Medulla oblongata (tissue), 1 donor: ENCODE results near the gene SAP25.
A peak's percentile ranks its signal among the peaks of the same experiment; 100 is the strongest.

Experiments
- DNase-seq: peaks from one replicate; pipeline ENCODE4 v3.0.0-alpha.2; 2015; ENCODE audit errors: extremely low spot score

SAP25 gene

DNA sequence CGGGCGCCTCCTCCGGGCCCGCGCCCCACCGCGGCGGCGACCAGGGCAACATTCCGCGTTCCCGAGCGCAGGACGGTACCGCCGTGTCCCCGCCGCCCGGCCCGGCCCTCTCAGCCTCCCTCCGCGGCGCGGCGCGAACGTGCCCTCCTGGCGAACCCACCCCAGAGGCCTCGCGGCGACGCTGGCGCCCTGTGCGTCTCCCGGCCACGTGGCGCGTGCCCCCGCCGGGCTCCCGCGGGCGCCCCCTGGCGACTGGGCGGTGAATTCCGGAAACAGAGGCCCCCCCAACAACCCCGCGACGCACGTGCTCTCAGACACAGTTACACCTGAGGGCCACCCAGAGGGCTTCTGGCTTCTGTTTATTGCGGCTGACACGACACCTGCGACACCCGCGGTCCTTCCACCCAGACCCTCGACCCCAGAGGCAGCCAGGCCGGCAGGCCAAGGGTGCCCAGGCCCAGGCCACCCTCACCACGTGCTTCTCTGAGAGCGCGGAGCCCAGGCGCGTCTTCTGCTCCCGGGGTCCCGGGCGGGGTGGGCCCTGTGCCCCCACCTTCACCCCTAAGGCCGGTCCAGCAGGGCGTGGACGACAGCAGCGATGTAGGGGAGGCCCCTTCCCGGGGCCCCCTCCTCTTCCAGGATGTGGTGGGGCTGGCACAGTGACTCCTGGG, at the start of gene SAP25:
Gene SAP25 (minus strand): TSS at position 210 of the 671 bp plus-strand sequence. CDS start 158 bp downstream, at position 52.
- DNase-seq, result no peak

DNA sequence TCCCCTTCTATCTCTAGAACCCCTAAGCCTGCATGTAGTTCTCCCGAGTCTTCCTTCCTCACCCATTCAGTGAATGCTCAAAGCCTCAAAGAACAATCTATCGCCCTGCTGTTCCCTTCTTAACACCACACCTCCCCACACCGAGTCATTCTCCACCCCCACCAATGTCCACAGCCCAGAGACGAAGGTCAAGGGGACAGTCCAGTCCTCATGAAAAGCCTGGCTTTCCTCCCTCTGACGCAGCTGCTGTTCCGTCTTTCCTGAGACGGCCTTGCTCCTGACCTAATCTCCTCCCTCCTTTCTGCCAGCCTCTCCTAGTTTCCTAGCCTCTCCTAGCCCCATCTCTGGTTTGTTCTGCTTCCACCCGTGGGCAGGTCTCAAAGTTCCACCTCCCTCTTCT, 47.9 kb upstream of the SAP25 start:
- no peak for DNase-seq

DNA sequence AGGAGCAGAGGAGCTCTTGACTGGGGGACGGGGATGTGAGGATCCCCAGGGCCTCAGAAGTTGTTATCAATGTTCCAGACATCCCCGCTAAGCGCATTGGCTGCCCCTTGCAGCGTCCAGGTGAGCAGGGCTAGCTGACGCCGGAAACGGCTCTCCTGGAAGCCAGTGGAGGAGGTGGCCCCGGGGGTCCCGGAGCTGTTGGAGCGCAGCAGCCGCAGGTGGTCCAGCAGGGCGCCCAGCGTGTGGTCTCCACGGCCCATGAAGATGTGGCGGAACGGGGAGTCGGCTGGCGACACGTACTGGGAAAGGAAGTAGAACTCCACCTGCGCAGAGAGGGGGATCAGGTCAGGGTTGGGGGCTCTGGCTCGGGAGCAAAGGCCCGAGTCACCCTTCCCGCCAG, 47.1 kb upstream of the SAP25 start:
- no peak for DNase-seq

DNA sequence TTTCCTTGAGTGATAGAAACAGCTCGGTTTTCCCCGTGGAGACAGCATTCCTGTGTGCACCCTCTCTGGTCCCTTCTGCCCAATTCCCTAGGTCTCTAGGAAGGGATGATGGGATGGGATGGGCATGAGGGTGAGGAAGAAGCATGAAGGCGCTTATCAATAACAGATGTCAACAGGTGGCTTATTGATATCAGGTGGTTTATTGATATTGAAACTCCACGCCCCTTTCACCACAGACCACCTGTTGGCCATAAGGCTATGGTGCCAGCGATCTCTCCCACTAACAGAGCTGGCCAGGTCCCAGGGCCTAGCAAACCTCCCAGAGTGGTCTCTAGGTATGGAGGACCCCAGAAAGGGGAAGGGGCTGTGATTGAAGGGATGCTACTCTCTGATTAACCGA, 46.5 kb upstream of the SAP25 start:
- DNase-seq, result no peak

DNA sequence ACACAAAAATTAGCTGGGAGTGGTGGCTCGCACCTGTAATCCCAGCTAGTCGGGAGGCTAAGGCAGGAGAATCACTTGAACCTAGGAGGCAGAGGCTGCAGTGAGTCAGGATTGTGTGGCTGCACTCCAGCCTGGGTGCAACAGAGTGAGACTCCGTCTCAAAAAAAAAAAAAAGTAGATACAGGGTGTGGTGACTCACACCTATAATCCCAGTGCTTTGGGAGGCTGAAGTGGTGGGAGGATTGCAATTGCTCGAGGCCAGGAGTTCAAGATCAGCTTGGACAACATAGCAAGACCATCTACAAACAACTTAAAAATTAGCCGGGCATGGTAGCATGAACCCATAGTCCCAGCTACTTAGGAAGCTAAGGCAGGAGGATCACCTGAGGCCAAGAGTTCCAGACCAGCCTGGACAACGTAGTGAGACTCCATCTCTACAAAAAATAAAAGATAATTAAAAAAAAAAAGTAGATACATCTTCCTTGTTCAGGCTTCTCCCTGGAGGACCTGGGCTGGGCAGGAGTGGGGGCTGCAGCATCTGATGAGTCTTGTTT, 40.7 kb upstream of the SAP25 start:
- DNase-seq, result no peak

DNA sequence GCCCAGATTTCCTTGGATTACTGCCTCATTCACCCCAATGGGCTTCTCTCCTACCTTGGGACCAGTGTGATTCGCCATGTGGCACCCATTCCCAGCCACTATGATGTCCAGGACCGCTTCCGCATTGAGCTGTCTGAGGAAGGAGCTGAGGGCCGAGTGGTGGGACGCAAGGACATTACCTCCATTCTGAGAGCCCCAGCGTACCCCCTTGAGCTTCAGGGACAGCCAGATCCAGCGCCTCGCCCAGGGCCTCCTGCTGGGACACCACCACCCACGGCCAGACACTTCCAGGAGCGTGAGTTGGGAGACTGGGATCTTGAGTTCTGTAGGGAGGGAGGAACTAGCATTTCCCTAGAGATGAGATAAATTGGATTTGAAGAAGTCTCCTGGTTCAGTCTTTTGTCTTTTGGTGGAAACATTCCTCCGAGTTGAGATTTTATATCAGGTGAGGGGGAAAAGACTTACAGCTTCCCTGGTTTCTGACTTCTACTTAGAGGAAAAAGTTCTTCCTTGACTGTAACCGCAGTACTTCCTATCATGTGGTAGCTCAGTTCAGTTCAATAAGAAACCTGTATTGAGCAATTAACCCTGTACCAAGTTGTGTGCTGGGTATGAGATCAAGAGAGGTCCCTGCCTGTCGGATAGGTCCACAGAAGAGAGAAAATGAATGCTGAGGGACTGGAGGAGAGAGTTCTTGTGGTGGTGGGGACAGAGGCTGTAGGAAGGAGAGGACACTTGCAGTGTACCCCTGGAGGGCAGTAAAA, 39.9 kb upstream of the SAP25 start:
- DNase-seq, result no peak

DNA sequence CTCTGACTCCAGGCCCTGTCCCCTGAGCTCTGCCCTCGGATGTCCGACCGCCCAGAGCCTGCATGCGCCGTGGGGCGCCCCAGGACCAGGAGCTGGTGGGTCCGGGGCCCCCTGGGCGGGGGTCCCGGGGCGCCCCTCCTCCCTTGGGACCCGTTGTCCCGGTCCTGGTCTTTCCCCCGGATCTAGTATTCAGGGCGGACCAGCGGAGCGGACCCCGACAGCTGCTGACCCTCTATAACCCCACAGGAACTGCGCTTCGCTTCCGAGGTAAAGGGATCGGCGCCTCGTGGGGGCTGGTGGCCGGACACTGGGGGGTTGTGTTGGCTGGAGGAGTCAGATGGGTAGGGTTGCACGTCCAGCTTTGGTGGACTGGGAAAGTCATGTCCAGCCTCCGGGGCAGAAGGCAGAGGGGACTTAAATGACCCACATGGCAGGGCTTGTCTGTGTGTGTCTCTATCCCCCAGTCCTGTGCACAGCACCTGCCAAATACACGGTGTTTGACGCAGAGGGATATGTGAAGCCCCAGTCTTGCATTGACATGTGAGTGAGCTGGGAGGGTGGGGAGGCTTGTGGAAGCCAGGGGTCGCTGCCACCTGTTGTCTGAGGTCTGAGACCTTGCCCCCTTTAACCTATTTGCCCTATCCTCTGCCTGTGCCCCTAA, 39.2 kb upstream of the SAP25 start:
- DNase-seq, result no peak

DNA sequence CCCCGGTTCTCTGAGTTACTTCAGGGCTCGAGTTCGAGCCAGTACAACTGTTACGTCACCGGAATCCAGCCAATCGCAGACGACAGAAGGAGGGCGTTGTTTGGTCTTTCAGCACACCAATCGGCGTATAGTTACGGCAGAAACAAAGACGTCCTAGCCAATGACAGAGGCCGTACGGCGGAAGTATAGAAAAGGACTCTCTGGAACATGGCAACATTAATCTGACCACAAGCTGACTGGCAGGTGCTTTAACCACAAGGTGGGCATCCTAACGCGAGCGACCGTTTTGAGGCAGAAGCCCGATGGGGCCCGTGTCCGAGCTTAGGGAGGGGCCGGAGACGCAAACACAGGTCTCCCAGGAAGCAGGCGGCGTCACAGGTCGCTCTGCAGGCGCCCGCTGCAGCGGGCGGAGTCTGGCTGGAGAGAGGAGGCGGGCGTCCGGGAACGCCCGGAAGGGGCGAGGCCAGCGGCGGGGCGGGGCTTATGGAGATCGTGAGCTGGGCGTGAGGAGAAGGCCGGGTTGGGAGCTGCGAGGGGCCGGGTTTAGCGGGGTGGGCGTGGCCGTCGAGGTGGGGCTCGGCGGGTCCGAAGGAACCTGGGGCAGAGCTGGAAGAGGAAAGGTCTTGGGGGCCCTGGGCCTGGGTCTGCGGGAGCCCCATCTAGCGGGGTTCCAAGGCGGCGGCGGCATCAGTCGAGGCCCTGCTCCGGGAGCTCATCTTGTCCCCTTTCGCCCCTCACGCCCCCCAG, 38.5 kb upstream of the SAP25 start, which contains the start of gene MOSPD3:
Gene MOSPD3 (plus strand): TSS at position 558 of the 747 bp plus-strand sequence. CDS start 252 bp downstream, outside the sequence.
- DNase-seq, result peak; percentile 100

DNA sequence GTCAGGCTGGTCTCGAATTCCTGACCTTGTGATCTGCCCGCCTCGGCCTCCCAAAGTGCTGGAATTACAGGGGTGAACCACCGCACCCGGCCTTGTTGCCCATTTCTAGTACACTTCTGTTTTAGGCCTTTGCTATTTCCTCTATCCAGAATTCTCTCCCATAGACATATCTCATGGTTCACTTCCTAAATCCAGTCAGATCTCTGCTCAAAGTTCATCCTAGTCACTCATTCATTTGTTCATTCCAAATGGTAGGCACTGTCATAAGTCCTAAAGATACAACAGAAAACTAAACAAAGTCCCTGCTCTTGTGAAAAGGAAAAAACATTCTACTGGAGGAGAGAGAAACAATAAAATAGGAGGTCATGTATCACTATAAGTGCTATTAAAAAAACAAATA, 36.3 kb upstream of the SAP25 start:
- no peak for DNase-seq

DNA sequence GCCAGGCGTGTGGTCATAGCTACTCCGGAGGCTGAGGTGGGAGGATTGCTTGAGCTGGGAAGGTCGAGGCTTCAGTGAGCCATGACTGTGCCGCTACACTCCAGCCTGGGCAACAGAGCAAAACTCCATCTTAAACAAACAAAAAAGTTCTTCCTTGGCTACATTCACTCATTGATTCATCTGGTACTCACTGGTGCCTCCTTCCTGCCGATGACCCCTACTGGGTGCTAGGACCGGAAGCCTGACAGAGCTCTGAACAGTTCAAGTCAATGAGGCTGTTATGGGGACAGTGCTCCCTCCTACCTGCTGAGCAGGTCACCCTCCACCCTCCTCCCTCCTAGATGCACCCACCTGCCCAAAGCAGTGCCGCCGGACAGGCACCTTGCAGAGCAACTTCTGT, 33.4 kb upstream of the SAP25 start:
- no peak for DNase-seq

DNA sequence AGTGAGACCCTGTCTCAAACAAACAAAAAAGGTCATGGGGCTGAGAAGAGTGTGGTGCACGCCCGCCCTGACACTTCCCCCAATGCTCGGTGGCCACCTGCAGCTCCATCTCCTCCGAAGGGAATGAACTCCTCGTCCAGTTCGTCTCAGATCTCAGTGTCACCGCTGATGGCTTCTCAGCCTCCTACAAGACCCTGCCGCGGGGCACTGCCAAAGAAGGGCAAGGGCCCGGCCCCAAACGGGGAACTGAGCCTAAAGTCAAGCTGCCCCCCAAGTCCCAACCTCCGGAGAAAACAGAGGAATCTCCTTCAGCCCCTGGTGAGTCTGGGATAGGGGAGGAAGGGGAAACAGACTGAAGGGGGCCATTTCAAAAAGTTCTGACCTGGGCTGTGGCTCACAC, 32.6 kb upstream of the SAP25 start:
- DNase-seq, result no peak

DNA sequence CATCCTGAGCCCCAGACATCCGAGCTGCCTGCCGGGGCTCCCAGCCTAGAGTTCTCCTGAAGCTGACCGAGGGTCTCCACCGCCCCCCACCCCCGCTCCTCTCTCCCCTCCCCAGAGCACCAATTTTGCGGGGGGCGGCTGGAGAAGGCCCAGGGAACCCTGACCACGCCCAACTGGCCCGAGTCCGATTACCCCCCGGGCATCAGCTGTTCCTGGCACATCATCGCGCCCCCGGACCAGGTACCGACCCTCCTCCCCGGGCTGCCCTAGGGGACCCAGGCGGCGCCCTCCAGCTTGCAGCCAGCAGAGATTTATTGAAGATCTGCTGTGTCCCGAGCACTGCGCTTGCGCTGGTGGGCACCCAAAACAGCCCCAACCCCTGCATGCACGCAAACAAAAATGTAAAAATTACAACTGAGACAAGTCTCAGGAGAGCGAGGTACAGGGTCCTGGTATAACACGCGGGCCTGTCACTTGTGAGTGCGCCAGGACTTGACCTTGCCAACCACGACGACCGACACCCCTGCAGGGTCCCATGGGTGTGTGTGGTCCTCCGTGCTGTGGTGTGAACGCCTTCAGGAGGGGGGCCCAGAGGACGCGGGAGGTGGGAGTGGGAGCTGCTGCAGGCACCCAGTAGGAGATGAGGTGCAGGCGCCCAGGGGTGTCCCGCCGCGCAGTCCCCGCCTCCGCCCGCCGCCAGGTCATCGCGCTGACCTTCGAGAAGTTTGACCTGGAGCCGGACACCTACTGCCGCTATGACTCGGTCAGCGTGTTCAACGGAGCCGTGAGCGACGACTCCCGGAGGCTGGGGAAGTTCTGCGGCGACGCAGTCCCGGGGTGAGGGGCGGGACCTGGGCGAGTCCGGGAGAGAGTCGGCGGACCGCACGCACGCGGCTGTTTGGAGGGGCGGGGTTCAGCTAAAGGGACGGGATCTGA, 31.5 kb upstream of the SAP25 start:
- DNase-seq, result no peak

DNA sequence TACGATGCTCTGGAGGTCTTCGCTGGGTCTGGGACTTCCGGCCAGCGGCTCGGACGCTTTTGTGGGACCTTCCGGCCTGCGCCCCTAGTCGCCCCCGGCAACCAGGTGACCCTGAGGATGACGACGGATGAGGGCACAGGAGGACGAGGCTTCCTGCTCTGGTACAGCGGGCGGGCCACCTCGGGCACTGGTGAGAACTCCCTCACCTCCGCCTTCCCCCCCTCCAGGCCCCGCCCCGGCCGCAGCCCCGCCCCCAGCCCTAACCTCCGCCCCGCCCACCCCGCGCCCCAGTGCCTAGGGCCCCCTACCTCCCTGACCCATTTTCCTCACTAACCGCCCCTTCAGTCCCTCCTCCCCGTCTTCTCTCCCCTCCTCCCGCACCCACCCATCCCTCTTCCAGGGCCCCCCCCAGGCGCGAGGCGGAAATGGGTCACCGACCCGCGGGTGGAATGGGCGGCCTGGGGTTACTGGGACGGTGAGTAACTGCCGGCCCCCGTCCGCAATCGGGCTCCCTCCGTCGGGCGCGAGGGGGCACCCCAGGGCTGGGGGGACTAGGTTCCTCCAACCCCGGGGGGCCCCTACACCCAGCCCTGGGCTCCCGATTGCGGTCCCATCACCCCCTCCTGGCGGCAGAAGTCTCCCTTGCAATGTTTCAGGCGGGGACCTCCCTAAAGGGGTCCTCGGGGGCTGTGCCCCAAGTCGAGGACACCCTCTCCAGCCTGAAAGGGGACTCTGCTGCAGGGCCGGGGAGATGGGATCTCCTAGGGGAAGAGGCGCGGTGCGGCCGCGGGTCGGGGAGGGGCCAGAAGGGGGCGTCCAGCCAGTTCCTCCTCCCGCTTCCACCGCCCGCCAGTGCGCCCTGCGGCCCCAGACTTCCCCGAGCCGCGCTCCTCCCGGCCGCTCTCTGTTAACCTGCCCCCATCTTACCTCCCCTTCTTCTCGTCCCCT, 30.6 kb upstream of the SAP25 start:
- peak; percentile 48 for DNase-seq

DNA sequence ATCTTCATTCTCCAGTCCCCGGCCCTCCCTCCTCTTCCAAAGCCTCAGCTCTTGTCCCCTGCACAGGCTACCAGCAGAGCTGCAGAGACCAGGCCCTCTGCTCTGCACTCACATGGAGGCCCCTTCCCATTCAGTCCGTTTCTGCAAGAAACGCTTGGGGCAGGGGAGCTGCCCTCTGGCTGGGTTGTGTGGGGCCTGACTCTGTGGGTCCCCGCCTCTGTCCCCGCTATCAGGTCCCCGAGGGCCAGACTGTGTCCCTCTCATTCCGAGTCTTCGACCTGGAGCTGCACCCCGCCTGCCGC, 30.0 kb upstream of the SAP25 start:
- no peak for DNase-seq

DNA sequence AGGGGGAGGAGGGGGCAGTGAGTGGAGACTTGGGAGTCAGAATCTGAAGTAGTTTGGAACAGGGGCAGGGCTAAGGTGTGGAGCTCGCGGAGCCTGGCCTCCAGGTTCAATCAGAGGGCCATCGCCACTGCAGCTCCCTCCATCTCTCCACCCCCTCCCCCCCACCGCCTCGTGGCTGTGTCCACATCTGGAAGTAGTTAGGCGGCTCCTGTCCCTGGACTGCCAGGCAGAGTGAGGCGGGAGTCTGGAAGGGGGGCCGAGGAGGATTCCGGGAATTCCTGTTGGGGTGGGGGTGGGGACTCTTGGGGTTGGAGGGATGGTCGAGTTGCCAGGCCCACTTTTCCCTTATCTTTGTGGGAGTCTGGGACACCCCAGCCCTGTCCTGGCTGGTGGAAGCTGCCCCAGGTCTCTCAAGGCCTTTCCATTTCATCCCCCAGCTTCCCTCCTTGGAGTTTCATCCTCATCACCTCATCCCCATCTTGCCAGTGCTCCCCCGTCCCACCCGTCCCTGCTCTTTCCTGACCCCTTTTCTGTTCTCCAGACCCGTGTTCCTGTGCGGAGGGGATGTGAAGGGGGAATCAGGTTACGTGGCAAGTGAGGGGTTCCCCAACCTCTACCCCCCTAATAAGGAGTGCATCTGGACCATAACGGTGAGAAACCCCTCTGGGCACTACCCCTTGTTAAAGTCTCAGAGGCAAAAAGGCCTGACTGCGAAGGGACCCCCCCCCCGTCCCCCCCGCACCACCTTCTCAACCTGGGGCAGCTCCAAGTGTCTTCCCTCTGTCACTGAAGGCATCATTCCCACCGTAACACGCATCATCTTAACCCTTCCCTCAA, 29.4 kb upstream of the SAP25 start:
- no peak for DNase-seq

DNA sequence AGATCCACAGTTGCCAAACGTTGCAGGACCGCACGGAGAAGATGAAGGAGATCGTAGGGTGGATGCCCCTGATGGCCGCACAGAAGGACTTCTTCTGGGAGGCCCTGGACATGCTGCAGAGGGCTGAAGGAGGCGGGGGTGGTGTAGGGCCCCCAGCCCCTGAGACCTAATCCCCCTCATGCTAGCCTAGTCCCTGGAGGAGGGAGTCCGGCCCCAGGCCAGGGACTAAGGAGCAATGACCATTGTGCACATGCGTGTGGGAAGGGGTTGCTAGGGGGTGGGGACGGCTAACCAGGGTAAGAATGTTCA, 27.0 kb upstream of the SAP25 start:
- DNase-seq, result no peak

DNA sequence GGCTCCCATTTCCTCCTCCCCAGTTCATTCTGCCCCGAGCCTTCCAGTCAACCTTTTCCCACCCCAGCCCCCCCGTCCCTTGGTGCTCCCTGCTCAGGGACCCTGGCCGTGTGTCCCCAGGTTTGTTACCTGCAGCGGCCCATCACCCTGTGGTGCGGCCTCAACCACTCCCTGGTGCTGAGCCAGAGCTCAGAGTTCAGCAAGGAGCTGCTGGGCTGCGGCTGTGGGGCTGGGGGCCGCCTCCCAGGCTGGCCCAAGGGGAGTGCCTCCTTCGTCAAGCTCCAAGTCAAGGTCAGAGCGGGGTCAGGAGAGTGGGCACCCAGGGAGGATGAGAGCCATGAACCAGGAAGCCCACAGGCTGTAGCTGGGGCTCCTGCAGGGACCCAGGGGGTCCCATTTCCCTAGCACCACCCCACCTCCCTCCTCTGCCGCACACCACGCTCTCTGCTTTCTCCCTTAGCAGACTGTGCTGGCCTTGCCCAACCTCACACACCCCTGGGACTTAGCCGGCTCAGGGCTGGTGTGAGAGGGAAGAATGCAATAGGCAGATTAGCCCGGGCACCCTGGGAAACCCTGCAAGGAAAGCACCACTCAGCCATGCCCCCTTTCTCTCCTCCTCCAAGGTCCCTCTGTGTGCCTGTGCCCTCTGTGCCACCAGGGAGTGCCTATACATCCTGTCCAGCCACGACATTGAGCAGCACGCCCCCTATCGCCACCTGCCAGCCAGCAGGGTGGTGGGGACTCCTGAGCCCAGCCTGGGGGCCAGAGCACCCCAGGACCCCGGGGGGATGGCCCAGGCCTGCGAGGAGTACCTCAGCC, 26.4 kb upstream of the SAP25 start:
- no peak for DNase-seq

DNA sequence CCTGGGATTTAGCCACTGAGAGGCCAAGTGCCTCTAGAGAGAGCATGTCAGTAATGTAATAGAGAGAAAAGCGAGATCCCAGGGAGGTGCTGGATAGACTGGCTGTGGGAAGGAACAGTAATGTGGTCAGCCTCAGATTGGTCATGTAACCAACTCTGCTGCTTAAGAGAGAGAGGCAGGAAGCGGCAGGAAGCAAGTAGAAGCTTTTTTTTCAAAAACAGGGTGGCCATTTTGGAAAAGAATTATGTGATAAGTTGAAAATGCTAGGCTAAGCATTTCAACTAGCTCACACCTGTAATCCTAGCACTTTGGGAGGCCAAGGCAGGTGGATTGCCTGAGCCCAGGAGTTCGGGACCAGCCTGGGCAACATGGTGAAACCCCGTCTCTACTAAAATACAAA, 24.7 kb upstream of the SAP25 start:
- no peak for DNase-seq
